ENCODE data around the gene S100A2.
"Not testable (repeated sequence)": the region's sequence is repeated elsewhere in the genome, so short reads cannot be mapped to it uniquely, and the experiment has no call there.

The S100A2 gene

DNA sequence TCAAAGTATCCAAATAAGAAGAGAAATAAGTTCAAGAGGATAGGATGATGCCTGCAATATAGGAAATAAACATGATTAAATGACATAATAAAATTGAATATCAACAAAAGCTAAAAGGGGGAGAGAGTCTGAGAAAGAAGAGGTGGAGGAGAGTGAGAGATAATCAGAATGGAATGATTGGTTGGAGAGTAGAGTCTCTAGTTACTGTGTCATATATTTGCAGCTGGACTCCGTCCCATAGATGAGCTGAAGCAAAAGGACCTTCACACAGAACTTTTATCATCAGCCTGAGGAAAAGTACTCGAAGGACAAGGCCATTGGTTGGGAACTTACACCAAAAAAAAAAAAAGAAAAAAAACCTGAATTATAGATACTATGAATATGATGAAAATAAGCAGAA lies 22.8 kb upstream of the S100A2 start:
- DNase-seq = no peak

GRCh38 chr1:153588033-153588432 lies 22.4 kb upstream of the S100A2 start:
- DNase-seq = not testable (repeated sequence)

- DNase-seq = no peak
These were observed 21.7 kb upstream of the S100A2 start for GRCh38 chr1:153587314-153587713.

GRCh38 chr1:153586347-153586746 lies 20.7 kb upstream of the S100A2 start:
- no peak for DNase-seq

- no peak for DNase-seq
These were observed 19.4 kb upstream of the S100A2 start for GRCh38 chr1:153585006-153585405.

DNA sequence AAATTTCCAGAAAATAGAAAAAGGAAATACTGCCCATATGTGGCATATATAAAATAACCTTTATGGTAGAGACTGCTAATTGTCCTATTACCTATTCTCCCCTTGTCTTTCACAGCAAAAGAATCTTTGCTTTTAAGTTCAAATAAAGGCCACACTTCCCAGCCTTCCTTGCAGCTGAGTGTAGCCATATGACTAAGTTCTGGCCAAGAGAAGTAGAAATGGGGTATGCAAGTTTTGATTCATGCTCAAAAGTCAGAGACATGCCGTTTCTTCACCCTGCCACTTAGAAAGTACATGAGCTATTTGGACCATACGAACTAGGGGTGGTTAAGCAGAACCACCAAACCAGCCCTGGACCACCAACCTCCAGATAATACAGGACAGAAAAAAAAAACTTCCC lies 18.3 kb upstream of the S100A2 start:
- DNase-seq = no peak

DNA sequence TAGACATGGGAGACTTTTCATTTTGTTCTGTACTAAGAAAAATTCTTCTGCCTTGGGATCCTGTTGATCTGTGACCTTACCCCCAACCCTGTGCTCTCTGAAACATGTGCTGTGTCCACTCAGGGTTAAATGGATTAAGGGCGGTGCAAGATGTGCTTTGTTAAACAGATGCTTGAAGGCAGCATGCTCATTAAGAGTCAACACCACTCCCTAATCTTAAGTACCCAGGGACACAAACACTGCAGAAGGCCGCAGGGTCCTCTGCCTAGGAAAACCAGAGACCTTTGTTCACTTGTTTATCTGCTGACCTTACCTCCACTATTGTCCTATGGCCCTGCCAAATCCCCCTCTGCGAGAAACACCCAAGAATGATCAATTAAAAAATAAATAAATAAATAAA lies 17.9 kb upstream of the S100A2 start:
- not testable (repeated sequence) for DNase-seq

- DNase-seq = not testable (repeated sequence)
These were observed 17.2 kb upstream of the S100A2 start for GRCh38 chr1:153582836-153583235.

DNA sequence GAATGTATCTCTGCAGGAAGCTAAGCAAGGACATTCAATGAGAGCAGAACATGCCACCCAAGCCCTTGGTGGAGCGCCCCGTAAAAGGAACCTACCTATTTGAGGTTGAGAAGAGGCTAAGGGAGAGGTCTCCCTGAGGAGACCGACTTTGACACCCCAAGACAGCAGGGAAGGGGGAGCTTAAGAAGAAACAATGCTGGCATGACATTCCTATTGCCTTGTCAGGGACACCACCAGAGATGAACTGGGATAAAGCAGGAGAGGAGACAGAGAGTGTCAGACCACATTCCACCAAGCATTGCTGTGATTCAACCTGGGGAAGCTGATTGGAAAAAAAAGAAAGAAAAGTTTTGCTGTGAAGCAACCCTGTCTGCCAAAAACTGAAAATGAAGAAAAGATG lies 13.3 kb upstream of the S100A2 start:
- DNase-seq = no peak

DNA sequence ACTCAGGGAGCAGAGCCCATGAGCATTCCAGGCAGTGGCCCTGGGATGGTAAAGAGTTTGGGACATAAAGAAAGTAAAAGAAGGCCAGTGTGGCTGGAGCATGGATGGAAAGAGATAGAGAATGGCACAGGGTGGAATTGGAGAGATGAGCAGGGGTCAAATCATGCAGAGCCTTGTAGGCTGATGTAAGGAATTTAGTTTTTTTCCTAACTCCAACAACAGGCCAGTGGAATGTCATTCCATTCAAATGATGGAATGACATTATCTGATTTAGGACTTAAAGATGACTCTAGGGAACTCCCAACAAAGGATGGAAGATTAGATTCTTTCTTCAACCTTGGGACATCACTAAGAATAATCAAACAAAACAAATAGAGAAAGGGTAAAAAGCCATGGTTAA lies 12.8 kb upstream of the S100A2 start:
- DNase-seq = no peak

- no peak for DNase-seq
These were observed 12.0 kb upstream of the S100A2 start for GRCh38 chr1:153577624-153578051.

GRCh38 chr1:153577138-153577537 lies 11.5 kb upstream of the S100A2 start:
- DNase-seq = no peak

DNA sequence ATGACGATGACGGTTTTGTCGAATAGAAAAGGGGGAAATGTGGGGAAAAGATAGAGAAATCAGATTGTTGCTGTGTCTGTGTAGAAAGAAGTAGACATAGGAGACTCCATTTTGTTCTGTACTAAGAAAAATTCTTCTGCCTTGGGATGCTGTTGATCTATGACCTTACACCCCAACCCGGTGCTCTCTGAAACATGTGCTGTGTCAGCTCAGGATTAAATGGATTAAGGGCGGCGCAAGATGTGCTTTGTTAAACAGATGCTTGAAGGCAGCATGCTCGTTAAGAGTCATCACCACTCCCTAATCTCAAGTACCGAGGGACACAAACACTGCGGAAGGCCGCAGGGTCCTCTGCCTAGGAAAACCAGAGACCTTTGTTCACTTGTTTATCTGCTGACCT lies 9.9 kb upstream of the S100A2 start:
- not testable (repeated sequence) for DNase-seq

DNA sequence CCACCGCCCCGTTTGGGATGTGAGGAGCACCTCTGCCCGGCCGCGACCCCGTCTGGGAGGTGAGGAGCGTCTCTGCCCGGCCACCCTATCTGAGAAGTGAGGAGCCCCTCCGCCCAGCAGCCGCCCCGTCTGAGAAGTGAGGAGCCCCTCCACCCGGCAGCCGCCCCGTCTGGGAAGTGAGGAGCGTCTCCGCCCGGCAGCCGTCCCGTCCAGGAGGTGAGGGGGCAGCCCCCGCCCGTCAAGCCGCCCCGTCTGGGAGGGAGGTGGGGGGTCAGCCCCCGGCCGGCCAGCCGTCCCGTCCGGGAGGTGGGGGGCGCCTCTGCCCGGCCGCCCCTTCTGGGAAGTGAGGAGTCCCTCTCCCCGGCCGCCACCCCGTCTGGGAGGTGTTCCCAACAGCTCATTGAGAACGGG lies 9.4 kb upstream of the S100A2 start:
- DNase-seq = not testable (repeated sequence)

DNA sequence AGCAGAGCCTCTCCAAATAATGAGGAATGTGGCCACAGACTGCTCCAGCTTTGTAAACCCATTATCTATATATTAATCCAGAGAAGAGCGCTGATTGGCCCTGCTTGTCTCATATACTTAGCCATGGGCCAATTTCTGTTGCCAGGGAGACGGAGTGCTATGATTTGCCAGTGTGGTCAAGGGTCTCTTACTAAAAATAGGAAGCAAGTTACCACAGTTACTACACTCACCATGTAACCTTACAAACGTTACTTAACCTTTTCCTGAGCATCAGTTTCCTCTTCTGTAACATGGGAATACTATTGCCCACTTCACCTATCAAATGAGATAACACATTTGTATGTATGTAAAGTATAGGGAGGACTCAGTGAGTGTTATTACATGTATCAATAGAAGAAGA lies 7.7 kb upstream of the S100A2 start:
- DNase-seq = no peak

DNA sequence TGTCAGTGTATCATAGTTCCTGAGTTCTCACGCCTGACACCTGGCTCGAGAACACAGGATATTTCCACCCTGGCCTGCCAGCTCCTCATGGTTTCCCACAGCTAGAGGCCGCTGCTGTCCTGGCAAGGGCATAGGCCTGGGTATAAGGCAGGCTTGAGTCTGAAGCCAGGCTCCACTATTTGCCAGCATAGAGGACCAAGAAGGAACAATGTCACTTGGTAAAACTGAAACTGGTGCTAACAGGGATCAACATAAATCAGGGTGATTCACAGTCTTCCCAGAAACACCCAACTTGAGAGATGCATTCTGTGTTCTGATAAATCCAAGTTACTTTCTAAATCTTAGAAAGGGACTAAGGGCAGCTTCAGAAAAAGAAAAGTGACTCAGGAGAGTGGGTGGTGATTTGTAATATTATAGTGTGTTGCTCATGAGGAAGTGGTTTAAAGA lies 6.9 kb upstream of the S100A2 start:
- DNase-seq = peak in 2 of 5 donors; percentile 27 to 66

DNA sequence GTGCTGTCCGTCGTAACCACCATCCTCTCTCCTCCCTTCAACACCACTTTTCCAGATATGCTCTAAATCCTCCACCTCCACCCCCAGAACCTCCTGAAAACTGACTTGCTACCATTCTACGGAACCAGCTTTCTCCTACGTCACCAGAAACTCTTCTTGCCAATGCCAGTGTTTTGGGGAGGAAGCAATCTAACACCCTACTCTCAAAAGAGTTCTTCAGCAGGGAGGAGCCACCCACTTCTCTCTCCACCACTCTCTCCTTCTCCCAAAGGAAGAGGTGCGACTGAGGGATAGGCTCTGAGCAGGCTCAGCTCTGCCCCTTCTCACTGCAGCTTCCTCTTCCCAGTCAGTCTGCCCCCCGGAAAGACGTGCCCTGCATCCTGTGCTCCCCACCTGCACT lies 6.1 kb upstream of the S100A2 start:
- DNase-seq = no peak

GRCh38 chr1:153570874-153571273 lies 5.2 kb upstream of the S100A2 start:
- no peak for DNase-seq

DNA sequence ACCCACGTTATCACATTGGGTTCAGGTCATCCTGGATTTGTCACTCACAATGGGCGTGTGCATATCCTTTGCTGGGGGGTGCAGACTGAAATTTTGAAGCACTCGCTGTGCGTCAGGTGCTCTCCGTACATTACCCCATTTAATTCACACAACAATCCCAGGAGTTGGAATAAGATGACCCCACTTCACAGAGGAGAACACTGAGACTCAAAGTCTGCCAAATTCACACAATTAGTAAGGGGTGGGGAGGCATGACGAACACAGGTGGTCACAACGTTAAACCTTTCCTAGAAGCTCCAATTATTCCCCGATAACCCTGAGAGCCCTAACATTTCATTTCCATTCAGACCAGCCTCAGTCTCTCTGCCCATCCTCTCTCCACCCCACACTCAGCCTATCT lies 3.8 kb upstream of the S100A2 start:
- no peak for DNase-seq

DNA sequence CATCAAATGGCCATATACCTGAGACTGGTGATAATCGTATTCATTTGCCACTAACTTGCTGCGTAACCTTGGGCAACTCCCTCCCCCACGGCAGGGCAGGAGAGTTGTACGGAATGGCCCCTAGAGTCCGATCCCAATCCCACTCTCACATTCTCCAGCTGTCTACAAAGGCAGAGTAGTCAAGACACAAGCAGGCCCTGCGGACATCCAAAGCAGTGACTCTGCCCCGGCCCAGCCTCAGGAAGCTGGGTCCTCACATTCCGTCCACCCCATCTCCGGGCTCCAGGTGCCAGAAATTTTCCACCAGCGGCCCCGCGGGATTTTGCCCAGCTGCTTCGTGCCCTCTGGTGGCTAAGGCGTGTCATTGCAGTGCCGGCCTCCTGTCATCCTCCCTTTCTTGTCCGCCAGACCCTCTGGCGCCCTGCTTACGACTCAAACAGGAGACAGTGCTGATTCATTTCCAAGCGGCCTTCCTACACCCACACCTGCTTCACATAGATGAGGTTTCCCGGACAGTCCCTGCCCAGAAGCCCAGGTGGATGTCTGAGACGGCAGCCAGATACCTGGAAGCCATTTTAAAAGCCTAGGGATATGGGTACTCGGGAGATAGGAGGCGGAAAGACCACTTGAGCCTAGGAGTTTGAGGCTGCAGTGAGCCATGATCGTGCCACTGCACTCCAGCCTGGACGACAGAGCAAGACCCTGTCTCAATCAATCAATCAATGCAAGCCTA lies 2.9 kb upstream of the S100A2 start:
- peak; percentile 49 to 80 (median 68) for DNase-seq

GRCh38 chr1:153567621-153568366 lies 2.1 kb upstream of the S100A2 start:
- DNase-seq = peak in 1 of 5 donors; percentile 18

DNA sequence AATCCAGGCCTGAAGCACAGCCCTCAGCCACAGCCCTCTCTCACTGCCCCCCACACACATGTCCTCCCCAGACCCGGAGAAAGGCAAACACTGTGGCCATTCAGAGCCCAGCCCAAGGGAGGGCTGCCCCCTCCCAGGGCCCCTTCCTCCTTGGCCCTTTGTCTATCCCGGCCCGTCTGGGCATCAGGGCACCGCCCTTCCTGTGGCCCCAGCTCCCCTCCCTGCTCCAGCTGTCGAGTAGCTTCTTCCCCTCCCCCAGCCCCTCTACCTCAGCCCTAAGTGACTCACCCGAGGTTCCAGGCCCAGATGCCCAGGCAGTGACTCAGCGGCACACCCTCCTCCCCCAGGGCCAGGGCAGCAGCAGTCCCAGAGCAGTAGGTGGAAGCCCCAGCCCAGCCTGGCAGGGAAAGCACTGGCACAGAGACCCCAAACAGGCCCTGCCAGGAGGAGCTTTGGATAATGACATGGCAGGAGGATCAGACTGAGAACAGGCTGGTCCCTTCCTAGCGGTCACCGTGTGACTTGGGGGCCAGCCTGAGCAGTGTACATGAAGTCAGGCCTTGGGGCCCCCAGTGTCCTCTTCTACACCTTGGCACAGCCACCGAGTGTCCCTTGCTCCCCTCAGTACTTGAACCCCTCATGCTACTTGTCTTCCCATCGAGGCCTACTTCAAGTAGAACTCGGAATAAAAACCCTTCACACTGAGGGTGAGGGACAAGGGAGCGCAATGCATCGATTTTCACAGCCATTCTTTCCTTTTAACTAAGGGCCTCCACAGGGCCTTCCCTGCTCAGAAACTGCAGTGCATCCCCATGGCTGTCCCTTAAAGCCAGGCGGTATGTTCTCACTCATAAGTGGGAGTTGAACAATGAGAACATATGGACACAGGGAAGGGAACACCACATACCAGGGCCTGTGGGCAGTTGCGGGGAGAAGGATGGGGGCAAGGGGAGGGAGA lies 1.0 kb upstream of the S100A2 start:
- peak; percentile 52 to 94 (median 61) for DNase-seq

DNA sequence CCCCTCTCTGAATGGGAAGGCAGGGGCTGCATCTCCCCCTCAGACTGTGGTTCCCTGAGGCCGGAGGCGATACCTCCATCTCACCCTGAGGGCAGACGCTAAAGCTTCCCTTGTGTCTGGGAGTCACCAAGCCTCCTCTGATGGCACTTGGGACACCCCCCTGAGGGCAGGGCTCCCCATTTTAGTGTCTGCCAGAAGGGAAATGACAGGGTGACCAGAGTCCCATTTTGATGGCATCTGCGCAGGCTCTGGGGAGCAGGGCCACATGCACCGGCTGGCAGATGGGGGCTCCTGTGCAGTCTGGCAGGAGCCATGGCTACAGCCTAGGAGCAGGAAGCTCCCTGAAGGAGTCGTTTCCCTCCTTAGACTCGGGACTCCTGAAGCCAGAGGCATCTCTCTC lies 1.7 kb downstream of the S100A2 start:
- no peak for DNase-seq
